ENCODE measurements around the gene HEXIM1.

Gene HEXIM1

GRCh38 chr17:45156242-45156641, 8.0 kb downstream of the HEXIM1 start:
- DNase-seq (ENCODE audit: low read depth): no peak
- no peak for TF ChIP-seq CTCF (conservative IDR thresholded peaks at IDR 0.05; ENCODE audit: low read depth, low read length)
- H3K4me3 ChIP-seq (ENCODE audit: low read length): no peak overlapping the region

- H3K4me3 ChIP-seq (ENCODE audit: low read length): peak overlapping the region; percentile 96
- peak; percentile 23 for TF ChIP-seq CTCF (conservative IDR thresholded peaks at IDR 0.05; ENCODE audit: low read depth, low read length)
- no peak for DNase-seq (ENCODE audit: low read depth)
These were observed 12.4 kb downstream of the HEXIM1 start for GRCh38 chr17:45160447-45161287.

GRCh38 chr17:45161288-45162024, 13.2 kb downstream of the HEXIM1 start, which contains the start of gene HEXIM2:
Gene HEXIM2, plus strand, starts transcription at chr17:45161875. Its CDS starts 919 bp downstream, at chr17:45162794.
- no peak for TF ChIP-seq CTCF (conservative IDR thresholded peaks at IDR 0.05; ENCODE audit: low read depth, low read length)
- peak; percentile 100 for DNase-seq (ENCODE audit: low read depth)

GRCh38 chr17:45162025-45162687, 13.9 kb downstream of the HEXIM1 start:
- DNase-seq (ENCODE audit: low read depth): no peak
- H3K4me3 ChIP-seq (ENCODE audit: low read length): peak overlapping the region; percentile 42
- TF ChIP-seq CTCF (conservative IDR thresholded peaks at IDR 0.05; ENCODE audit: low read depth, low read length): no peak

More at GRCh38 chr17:45161288-45162024, 13.2 kb downstream of the HEXIM1 start, which contains the start of gene HEXIM2:
- H3K4me3 ChIP-seq (ENCODE audit: low read length): peak within 1 kb of the TSS; percentile 96

DNA sequence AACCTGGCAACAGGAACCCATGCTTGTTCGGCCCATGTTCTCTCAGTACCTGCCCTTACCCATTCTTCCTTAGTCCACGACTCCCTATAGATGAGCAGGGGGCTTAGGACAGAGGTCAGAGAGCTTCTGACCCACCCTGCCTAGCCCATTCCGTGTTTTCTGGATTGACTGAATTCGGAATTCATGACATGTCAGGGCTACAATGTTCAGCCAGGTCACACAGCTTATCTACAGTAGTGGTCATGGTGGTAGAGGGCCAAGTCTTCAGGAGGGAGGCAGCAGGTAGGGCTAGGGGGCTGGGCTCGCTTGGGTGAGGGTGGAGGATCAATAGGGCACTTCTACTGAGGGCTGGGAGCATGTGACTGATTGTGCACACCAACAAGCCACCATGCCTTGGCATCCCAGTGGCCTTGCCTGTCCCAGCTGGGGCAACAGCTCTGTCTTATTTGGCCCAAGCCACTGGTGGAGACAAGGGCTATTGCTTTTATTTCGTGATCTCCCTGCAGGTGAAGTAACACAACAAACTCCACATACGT, 16.5 kb downstream of the HEXIM1 start:
- no peak overlapping the region for H3K4me3 ChIP-seq (ENCODE audit: low read length)
- DNase-seq (ENCODE audit: low read depth): no peak
- no peak for TF ChIP-seq CTCF (conservative IDR thresholded peaks at IDR 0.05; ENCODE audit: low read depth, low read length)

DNA sequence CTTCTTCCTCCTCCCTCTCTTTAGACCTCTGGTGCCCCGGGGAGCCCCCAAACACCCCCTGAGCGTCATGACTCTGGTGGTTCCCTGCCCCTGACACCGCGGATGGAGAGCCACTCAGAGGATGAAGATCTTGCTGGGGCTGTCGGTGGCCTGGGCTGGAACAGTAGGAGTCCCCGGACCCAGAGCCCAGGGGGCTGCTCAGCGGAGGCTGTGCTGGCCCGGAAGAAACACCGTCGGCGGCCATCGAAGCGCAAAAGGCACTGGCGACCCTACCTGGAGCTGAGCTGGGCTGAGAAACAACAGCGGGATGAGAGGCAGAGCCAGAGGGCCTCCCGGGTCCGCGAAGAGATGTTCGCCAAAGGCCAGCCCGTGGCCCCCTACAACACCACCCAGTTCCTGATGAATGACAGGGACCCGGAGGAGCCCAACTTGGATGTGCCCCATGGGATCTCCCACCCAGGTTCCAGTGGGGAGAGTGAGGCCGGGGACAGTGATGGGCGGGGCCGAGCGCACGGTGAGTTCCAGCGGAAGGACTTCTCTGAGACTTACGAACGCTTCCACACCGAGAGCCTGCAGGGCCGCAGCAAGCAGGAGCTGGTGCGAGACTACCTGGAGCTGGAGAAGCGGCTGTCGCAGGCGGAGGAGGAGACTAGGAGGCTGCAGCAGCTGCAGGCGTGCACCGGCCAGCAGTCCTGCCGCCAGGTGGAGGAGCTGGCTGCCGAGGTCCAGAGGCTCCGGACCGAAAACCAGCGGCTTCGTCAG, 20.9 kb downstream of the HEXIM1 start:
- no peak overlapping the region for H3K4me3 ChIP-seq (ENCODE audit: low read length)
- TF ChIP-seq CTCF (conservative IDR thresholded peaks at IDR 0.05; ENCODE audit: low read depth, low read length): no peak
- no peak for DNase-seq (ENCODE audit: low read depth)

Data from retinal pigment epithelial cell (primary cell).